ENCODE results near the gene ERC2. TPM values are rescaled to one million over a fixed set of nuclear protein-coding genes. Genes with fewer than 3 reads are reported as not detected.

ERC2 gene
- total RNA-seq, 4 donors from 2014 or later: 0.81 to 2.9 (median 1.6) TPM

DNA sequence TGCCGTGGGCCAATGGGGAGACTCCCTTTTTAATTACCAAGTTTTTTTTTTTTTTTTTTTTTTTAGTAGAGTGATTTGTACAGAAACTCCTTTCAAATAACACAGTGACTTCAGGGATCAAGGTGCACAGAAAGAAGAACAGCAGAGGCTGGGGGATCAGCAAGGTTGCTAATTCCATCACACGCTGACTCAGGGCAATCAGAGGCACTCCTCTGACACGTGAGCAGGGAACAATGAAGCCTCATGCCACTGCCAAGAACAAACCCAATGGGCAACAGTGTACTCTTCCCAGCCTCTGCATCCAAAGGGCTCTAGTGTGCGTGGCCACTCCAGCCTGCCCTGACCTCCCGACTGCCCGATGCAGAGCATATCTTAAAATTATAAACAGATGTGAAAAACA, 794.5 kb downstream of the ERC2 start:
- no peak overlapping the region for H3K27ac ChIP-seq
- no peaks in the 10 kb centered on the region for H3K36me3 ChIP-seq
- H3K4me1 ChIP-seq: peaks cover 0 to 13% (median 0%) of the 10 kb centered on the region in 3 donors
- WGBS, 2 donors (ENCODE audit: low coverage in 1 of 2): 53 to 73% methylated on average over 3 to 4 of the region's 6 CpGs
- TF ChIP-seq EP300 (IDR thresholded peaks at IDR 0.05): no peak
- no peak overlapping the region for H3K4me3 ChIP-seq
- no peak for ATAC-seq
- no peaks in the 10 kb centered on the region for H3K27me3 ChIP-seq
- no peaks in the 10 kb centered on the region for H3K9me3 ChIP-seq

DNA sequence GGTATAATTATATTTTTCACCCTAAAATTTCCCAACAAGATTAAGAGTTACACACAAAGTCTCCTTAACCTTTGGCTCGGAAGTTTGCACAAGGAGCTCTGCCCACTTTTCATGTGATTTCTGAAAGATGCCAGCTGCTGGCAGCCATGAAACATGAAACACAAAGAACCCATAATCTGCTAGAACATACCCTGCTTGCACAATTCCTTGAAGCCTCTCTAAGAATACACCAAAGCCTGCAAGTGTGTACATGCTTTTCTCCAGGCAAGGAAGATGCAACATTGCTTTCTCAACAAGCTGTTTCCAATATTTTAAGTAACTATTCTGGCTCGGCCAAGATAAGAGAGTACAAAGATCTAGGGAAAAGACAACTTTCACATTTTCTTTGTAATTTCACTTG, 799.1 kb downstream of the ERC2 start:
- no peaks in the 10 kb centered on the region for H3K27me3 ChIP-seq

DNA sequence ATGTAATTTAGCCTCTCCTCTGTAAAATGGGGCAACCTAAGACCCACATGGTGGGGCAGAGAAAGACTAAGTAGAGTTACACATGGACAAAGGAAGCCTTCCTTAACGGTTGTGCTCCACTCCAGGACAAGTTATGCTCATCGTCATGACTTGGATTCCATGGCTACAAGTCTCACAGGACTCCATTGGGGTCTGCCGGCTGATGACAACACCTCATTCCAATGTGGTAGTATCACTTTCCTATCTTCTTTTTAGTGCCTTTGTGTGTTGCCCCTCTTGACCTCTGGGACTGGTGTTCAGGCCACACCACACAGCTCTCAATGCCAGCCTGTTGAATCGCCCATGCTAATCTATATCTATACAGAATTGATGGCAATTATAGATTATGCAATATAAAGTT, 799.9 kb downstream of the ERC2 start:
- H3K27ac ChIP-seq: no peak overlapping the region
- no peak for TF ChIP-seq POLR2AphosphoS5 (IDR thresholded peaks at IDR 0.05)
- no peak for TF ChIP-seq POLR2A (IDR thresholded peaks at IDR 0.05)
- TF ChIP-seq, protein P1, sequence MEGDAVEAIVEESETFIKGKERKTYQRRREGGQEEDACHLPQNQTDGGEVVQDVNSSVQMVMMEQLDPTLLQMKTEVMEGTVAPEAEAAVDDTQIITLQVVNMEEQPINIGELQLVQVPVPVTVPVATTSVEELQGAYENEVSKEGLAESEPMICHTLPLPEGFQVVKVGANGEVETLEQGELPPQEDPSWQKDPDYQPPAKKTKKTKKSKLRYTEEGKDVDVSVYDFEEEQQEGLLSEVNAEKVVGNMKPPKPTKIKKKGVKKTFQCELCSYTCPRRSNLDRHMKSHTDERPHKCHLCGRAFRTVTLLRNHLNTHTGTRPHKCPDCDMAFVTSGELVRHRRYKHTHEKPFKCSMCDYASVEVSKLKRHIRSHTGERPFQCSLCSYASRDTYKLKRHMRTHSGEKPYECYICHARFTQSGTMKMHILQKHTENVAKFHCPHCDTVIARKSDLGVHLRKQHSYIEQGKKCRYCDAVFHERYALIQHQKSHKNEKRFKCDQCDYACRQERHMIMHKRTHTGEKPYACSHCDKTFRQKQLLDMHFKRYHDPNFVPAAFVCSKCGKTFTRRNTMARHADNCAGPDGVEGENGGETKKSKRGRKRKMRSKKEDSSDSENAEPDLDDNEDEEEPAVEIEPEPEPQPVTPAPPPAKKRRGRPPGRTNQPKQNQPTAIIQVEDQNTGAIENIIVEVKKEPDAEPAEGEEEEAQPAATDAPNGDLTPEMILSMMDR (IDR thresholded peaks at IDR 0.05): no peak
- TF ChIP-seq EP300 (IDR thresholded peaks at IDR 0.05): no peak
- WGBS, 2 donors (ENCODE audit: low coverage in 1 of 2): 92% methylated on average over 4 of the region's 4 CpGs; no CpG with 5 or more reads in 1 of the 2 donors
- no peaks in the 10 kb centered on the region for H3K36me3 ChIP-seq
- H3K4me3 ChIP-seq: no peak overlapping the region
- no peaks in the 10 kb centered on the region for H3K9me3 ChIP-seq
- ATAC-seq: no peak
- no peaks in the 10 kb centered on the region for H3K27me3 ChIP-seq
- peaks cover 0 to 17% (median 0%) of the 10 kb centered on the region in 3 donors for H3K4me1 ChIP-seq

More for the DNA sequence above, 799.1 kb downstream of the ERC2 start:
- no peak for TF ChIP-seq POLR2AphosphoS5 (IDR thresholded peaks at IDR 0.05)
- TF ChIP-seq POLR2A (IDR thresholded peaks at IDR 0.05): no peak
- TF ChIP-seq EP300 (IDR thresholded peaks at IDR 0.05): no peak
- TF ChIP-seq, protein P1 (IDR thresholded peaks at IDR 0.05): no peak
- Histone ChIP-seq H3K27ac (no peak overlapping the region), H3K36me3 (no peaks in the 10 kb centered on the region), H3K9me3 (no peaks in the 10 kb centered on the region), H3K4me3 (no peak overlapping the region), H3K4me1 (peaks cover 0 to 17% (median 0%) of the 10 kb centered on the region in 3 donors)
- no peak for ATAC-seq
- WGBS, 2 donors (ENCODE audit: low coverage in 1 of 2): 50 to 88% methylated on average over 1 of the region's 2 CpGs

- no peak overlapping the region for H3K27ac ChIP-seq
- H3K36me3 ChIP-seq: no peaks in the 10 kb centered on the region
- WGBS, 2 donors (ENCODE audit: low coverage in 1 of 2): 94 to 99% methylated on average over 11 of the region's 14 CpGs
- TF ChIP-seq POLR2A (IDR thresholded peaks at IDR 0.05): no peak
- no peak for TF ChIP-seq EP300 (IDR thresholded peaks at IDR 0.05)
- TF ChIP-seq POLR2AphosphoS5 (IDR thresholded peaks at IDR 0.05): no peak
- H3K4me3 ChIP-seq: no peak overlapping the region
- H3K4me1 ChIP-seq: peaks cover 0 to 17% (median 0%) of the 10 kb centered on the region in 3 donors
- no peak for ATAC-seq
- H3K27me3 ChIP-seq: no peaks in the 10 kb centered on the region
- no peaks in the 10 kb centered on the region for H3K9me3 ChIP-seq
Observed at GRCh38 chr3:55664387-55664786, 803.9 kb downstream of the ERC2 start.

- no peak for ATAC-seq
- H3K9me3 ChIP-seq: no peaks in the 10 kb centered on the region
- no peaks in the 10 kb centered on the region for H3K27me3 ChIP-seq
- no peaks in the 10 kb centered on the region for H3K36me3 ChIP-seq
- TF ChIP-seq POLR2A (IDR thresholded peaks at IDR 0.05) (no peak), EP300 (IDR thresholded peaks at IDR 0.05) (no peak), POLR2AphosphoS5 (IDR thresholded peaks at IDR 0.05) (no peak)
- TF ChIP-seq, protein P1 (IDR thresholded peaks at IDR 0.05): no peak
- no peak overlapping the region for H3K4me3 ChIP-seq
- peaks cover 0 to 14% (median 0%) of the 10 kb centered on the region in 3 donors for H3K4me1 ChIP-seq
- WGBS, 2 donors (ENCODE audit: low coverage in 1 of 2): 42 to 44% methylated on average over 2 of the region's 2 CpGs
- no peak overlapping the region for H3K27ac ChIP-seq
Observed at GRCh38 chr3:55662683-55663082, 805.6 kb downstream of the ERC2 start.

GRCh38 chr3:55661571-55661970, 806.7 kb downstream of the ERC2 start:
- H3K9me3 ChIP-seq: no peaks in the 10 kb centered on the region

More at GRCh38 chr3:55661571-55661970, 806.7 kb downstream of the ERC2 start:
- WGBS, 2 donors (ENCODE audit: low coverage in 1 of 2): 22 to 47% methylated on average over 4 of the region's 4 CpGs
- no peak for ATAC-seq
- H3K27me3 ChIP-seq: no peaks in the 10 kb centered on the region
- no peak overlapping the region for H3K4me3 ChIP-seq
- TF ChIP-seq EP300 (IDR thresholded peaks at IDR 0.05): no peak
- TF ChIP-seq, protein P1 (IDR thresholded peaks at IDR 0.05): no peak
- TF ChIP-seq POLR2AphosphoS5 (IDR thresholded peaks at IDR 0.05): no peak
- no peak for TF ChIP-seq POLR2A (IDR thresholded peaks at IDR 0.05)
- peaks cover 0 to 3% (median 0%) of the 10 kb centered on the region in 3 donors for H3K4me1 ChIP-seq
- H3K27ac ChIP-seq: no peak overlapping the region
- H3K36me3 ChIP-seq: no peaks in the 10 kb centered on the region
